Parathyroid adenoma (tissue), 2 donors: ENCODE measurements around the gene LCOR.

Experiments used
- H2AFZ ChIP-seq: fragments of 300-600 bp; sonication (generic); one replicate; pipeline ENCODE4 v1.7.0; 2017; ENCODE audit warnings: antibody characterized with exemption, mild to moderate bottlenecking
- H3K27ac ChIP-seq: fragments of 300-600 bp; sonication (generic); one replicate; pipeline ENCODE4 v1.7.0; 2017
- H3K27me3 ChIP-seq: fragments of 300-600 bp; sonication (generic); one replicate; pipeline ENCODE4 v1.7.0; 2017; ENCODE audit warnings: low read length; ENCODE audit not compliant: control insufficient read depth, insufficient read depth
- H3K36me3 ChIP-seq: fragments of 300-600 bp; sonication (generic); one replicate; pipeline ENCODE4 v1.7.0; 2017; ENCODE audit warnings: low read length; ENCODE audit not compliant: control insufficient read depth, insufficient read depth
- H3K4me1 ChIP-seq: fragments of 300-600 bp; sonication (generic); one replicate; pipeline ENCODE4 v1.7.0; 2017; ENCODE audit warnings: control low read depth
- H3K4me2 ChIP-seq: fragments of 300-600 bp; sonication (generic); one replicate; pipeline ENCODE4 v1.7.0; 2017; ENCODE audit warnings: low read length
- H3K4me3 ChIP-seq: fragments of 300-600 bp; sonication (generic); one replicate; pipeline ENCODE4 v1.7.0; 2017; ENCODE audit warnings: low read depth, low read length
- H3K79me2 ChIP-seq: fragments of 300-600 bp; sonication (generic); one replicate; pipeline ENCODE4 v1.7.0; 2017; ENCODE audit warnings: control low read depth
- H3K9ac ChIP-seq: fragments of 300-600 bp; sonication (generic); one replicate; pipeline ENCODE4 v1.7.0; 2017; ENCODE audit warnings: mild to moderate bottlenecking
- H3K9me3 ChIP-seq: fragments of 300-600 bp; sonication (generic); one replicate; pipeline ENCODE4 v1.7.0; 2017; ENCODE audit warnings: low read length; ENCODE audit not compliant: control insufficient read depth
- TF ChIP-seq, protein P1 (sequence below): fragments of 300-600 bp; sonication (generic); IDR thresholded peaks from one replicate; pipeline ENCODE4 v1.7.0; 2017; ENCODE audit warnings: antibody characterized with exemption, mild to moderate bottlenecking
- donor health status: primary hyperparathyroidism.

LCOR gene

DNA sequence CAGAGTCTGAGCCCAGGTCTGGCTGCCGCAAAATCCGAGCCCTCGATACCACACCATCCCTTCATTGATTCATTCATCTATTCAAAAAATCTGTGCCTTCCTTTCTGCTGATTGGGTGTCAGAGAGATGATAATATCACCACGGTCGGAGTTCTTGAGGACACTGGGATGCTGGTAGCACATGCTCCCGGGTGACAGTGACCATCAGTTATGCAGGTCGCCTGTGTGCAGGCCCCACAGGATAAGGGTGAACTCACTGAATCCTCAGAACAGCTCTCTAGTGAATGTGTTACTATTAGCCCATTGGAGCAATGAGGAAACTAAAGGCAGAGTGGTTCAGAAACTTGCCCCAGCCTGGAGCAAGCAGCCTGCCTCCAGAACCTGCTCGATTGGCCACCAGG, 208.6 kb downstream of the LCOR start:
- H3K4me2 ChIP-seq = no peak overlapping the region
- H3K4me3 ChIP-seq = no peak overlapping the region
- H2AFZ ChIP-seq = no peak overlapping the region
- no peaks in the 10 kb centered on the region for H3K36me3 ChIP-seq
- no peak overlapping the region for H3K27ac ChIP-seq
- H3K27me3 ChIP-seq = no peaks in the 10 kb centered on the region
- H3K9me3 ChIP-seq = no peaks in the 10 kb centered on the region
- TF ChIP-seq, protein P1, sequence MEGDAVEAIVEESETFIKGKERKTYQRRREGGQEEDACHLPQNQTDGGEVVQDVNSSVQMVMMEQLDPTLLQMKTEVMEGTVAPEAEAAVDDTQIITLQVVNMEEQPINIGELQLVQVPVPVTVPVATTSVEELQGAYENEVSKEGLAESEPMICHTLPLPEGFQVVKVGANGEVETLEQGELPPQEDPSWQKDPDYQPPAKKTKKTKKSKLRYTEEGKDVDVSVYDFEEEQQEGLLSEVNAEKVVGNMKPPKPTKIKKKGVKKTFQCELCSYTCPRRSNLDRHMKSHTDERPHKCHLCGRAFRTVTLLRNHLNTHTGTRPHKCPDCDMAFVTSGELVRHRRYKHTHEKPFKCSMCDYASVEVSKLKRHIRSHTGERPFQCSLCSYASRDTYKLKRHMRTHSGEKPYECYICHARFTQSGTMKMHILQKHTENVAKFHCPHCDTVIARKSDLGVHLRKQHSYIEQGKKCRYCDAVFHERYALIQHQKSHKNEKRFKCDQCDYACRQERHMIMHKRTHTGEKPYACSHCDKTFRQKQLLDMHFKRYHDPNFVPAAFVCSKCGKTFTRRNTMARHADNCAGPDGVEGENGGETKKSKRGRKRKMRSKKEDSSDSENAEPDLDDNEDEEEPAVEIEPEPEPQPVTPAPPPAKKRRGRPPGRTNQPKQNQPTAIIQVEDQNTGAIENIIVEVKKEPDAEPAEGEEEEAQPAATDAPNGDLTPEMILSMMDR = no peak
- H3K4me1 ChIP-seq = no peaks in the 10 kb centered on the region
- no peaks in the 10 kb centered on the region for H3K79me2 ChIP-seq
- H3K9ac ChIP-seq = no peak overlapping the region

DNA sequence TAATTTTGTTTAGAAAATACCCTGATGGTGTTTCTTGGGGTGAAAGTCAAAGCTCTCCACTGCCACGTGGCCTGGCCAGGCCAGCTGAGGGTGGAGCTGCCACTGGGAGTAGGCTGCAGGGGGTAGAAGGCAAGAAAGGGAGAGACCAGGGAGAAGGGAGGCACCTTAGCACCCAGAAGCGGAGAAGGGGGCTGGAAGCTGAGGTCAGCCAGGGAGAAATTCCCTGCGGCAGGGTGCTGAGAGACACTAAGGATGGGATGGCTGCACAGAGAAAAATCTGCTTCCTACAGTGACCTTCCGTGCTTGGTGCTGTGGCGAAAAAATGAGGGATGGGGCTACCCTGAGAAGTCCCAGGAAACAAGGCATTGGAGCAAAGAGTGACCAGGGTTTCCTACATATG, 210.0 kb downstream of the LCOR start:
- no peak overlapping the region for H2AFZ ChIP-seq

DNA sequence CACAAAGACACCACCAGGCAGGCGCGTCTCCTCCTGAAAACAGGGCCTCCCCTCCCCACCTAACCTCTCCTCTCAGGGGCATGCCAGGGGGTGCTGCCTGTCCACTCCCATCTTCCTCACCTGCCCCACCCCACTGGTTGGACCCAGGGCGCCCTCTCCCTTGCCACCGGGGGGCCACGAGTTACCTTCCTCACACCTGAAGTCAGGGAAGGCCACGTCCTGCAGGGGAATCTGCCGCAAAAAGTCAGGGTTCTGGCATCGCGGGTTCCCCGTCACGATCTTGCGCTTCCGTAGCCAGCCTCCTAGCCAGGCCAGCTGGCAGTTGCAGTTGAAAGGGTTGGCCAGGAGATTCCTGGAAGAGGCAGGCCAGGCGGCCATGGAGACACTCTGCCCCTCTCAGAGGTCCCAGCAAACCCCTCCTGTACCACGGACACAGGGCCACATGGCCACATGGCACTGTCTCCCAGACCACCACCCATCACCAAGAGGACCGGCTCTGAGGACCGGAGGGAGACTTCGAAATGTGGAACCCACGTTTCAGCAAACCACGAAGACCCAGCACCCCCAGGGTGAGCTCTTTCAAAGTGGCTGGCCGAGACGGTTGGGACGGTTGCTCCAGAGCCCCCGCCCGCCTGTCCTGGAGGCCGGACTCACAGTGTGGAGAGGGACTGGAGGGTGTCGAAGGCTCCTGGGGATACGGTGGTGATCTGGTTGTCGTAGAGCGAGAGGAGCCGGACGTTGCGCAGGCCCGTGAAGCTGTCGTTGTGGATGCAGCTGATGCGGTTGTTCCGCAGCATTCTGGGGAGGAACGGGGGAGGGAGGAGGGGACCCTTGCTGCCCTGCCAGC, 210.8 kb downstream of the LCOR start:
- Histone ChIP-seq H3K27ac (no peak overlapping the region), H2AFZ (no peak overlapping the region), H3K9me3 (no peaks in the 10 kb centered on the region), H3K36me3 (no peaks in the 10 kb centered on the region), H3K4me3 (no peak overlapping the region), H3K4me1 (no peaks in the 10 kb centered on the region), H3K27me3 (no peaks in the 10 kb centered on the region), H3K4me2 (no peak overlapping the region), H3K9ac (no peak overlapping the region), H3K79me2 (no peaks in the 10 kb centered on the region)
- TF ChIP-seq, protein P1 = no peak

More for the DNA sequence above, 210.0 kb downstream of the LCOR start:
- no peak overlapping the region for H3K27ac ChIP-seq
- no peaks in the 10 kb centered on the region for H3K4me1 ChIP-seq
- no peaks in the 10 kb centered on the region for H3K9me3 ChIP-seq
- no peaks in the 10 kb centered on the region for H3K79me2 ChIP-seq
- TF ChIP-seq, protein P1 = no peak
- no peak overlapping the region for H3K9ac ChIP-seq
- no peak overlapping the region for H3K4me3 ChIP-seq
- H3K36me3 ChIP-seq = no peaks in the 10 kb centered on the region
- H3K27me3 ChIP-seq = no peaks in the 10 kb centered on the region
- no peak overlapping the region for H3K4me2 ChIP-seq

DNA sequence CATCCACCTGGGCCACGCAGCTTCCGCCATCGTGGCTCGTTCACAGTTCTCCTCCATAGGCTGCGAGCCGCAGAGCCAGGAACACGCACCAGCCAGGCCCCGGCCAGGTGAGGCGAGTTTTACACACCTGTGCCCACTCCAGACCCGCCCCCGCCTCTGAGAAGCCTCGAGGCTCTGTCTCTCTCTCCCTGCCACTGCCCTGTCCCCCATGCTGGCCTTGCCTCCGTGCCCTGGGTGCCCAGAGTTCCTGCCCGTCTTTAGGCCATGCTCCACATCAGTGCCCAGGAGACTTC, 211.4 kb downstream of the LCOR start:
- Histone ChIP-seq H3K4me3 (no peak overlapping the region), H3K27me3 (no peaks in the 10 kb centered on the region), H3K79me2 (no peaks in the 10 kb centered on the region), H3K36me3 (no peaks in the 10 kb centered on the region), H3K4me2 (no peak overlapping the region), H3K9ac (no peak overlapping the region), H3K27ac (no peak overlapping the region), H3K9me3 (no peaks in the 10 kb centered on the region), H2AFZ (no peak overlapping the region), H3K4me1 (no peaks in the 10 kb centered on the region)
- TF ChIP-seq, protein P1 = no peak
